Astrocyte (in vitro differentiated cells and primary cell): ENCODE measurements around the gene C1orf105. TPM values are rescaled to one million over a fixed set of nuclear protein-coding genes. Genes with fewer than 3 reads are reported as not detected.

Experiments used
- DNase-seq: peaks from one replicate; pipeline ENCODE4 v3.0.0-alpha.2; 2010; ENCODE audit warnings: low read depth
- FAIRE-seq: peaks from 2 replicates; lab custom pipeline; 2011; peaks lifted over from hg19 to GRCh38; lab: Jason Lieb, UNC
- H2AFZ ChIP-seq: 2 replicates; pipeline ENCODE4 v1.6.0; 2012; ENCODE audit warnings: low read depth, low read length, inconsistent platforms
- H3K27ac ChIP-seq: 2 replicates; pipeline ENCODE4 v1.5.1; 2011; ENCODE audit warnings: low read depth, low read length, inconsistent platforms
- H3K27me3 ChIP-seq: 2 replicates; pipeline ENCODE4 v1.6.0; 2011; ENCODE audit warnings: low read length, inconsistent platforms; ENCODE audit not compliant: insufficient read depth
- H3K36me3 ChIP-seq: 2 replicates; pipeline ENCODE4 v1.5.1; 2011; ENCODE audit warnings: low read length, inconsistent platforms; ENCODE audit not compliant: insufficient read depth
- H3K4me1 ChIP-seq: 2 replicates; pipeline ENCODE4 v1.5.1; 2011; ENCODE audit warnings: low read length, inconsistent platforms; ENCODE audit not compliant: insufficient read depth
- H3K4me2 ChIP-seq: 2 replicates; pipeline ENCODE4 v1.6.0; 2012; ENCODE audit warnings: low read length, inconsistent platforms
- H3K4me3 ChIP-seq: 2 replicates; pipeline ENCODE4 v1.5.1; 2011; ENCODE audit warnings: low read depth, mild to moderate bottlenecking, low read length, inconsistent platforms; ENCODE audit not compliant: insufficient read depth
- H3K79me2 ChIP-seq: 2 replicates; pipeline ENCODE4 v1.6.0; 2012; ENCODE audit warnings: mild to moderate bottlenecking, low read length, inconsistent platforms; ENCODE audit not compliant: insufficient read depth
- H3K9ac ChIP-seq: 2 replicates; pipeline ENCODE4 v1.6.0; 2012; ENCODE audit warnings: mild to moderate bottlenecking, low read length, inconsistent platforms
- H3K9me3 ChIP-seq: 2 replicates; pipeline ENCODE4 v1.5.1; 2012; ENCODE audit warnings: low read depth, mild to moderate bottlenecking, low read length, inconsistent platforms; ENCODE audit not compliant: insufficient read depth
- H4K20me1 ChIP-seq: 2 replicates; pipeline ENCODE4 v1.6.0; 2012; ENCODE audit warnings: low read length, inconsistent platforms; ENCODE audit not compliant: insufficient read depth
- H3K27ac Mint-ChIP-seq: one replicate; pipeline ENCODE4 v1.8.0; 2021; ENCODE audit warnings: mild to moderate bottlenecking, mixed read lengths; ENCODE audit not compliant: unreplicated experiment
- H3K27me3 Mint-ChIP-seq: one replicate; pipeline ENCODE4 v1.8.0; 2021; ENCODE audit warnings: low read depth, mixed read lengths; ENCODE audit not compliant: unreplicated experiment
- H3K36me3 Mint-ChIP-seq: one replicate; pipeline ENCODE4 v1.8.0; 2021; ENCODE audit warnings: low read depth, mixed read lengths; ENCODE audit not compliant: unreplicated experiment
- H3K4me1 Mint-ChIP-seq: one replicate; pipeline ENCODE4 v1.8.0; 2021; ENCODE audit warnings: low read depth, mixed read lengths; ENCODE audit not compliant: unreplicated experiment
- H3K4me3 Mint-ChIP-seq: one replicate; pipeline ENCODE4 v1.8.0; 2021; ENCODE audit warnings: mild to moderate bottlenecking, moderate library complexity, mixed read lengths; ENCODE audit not compliant: unreplicated experiment
- H3K9me3 Mint-ChIP-seq: one replicate; pipeline ENCODE4 v1.8.0; 2021; ENCODE audit warnings: mild to moderate bottlenecking, mixed read lengths; ENCODE audit not compliant: unreplicated experiment
- CTCF ChIP-seq: IDR thresholded peaks from 2 replicates; pipeline ENCODE4 v1.5.1; 2011; ENCODE audit warnings: low read depth, mild to moderate bottlenecking, inconsistent platforms, low read length, moderate library complexity; ENCODE audit not compliant: insufficient read depth
- EZH2 ChIP-seq: IDR thresholded peaks from 2 replicates; pipeline ENCODE4 v1.6.1; 2012; ENCODE audit warnings: mild to moderate bottlenecking, low read length, inconsistent platforms; ENCODE audit not compliant: insufficient read depth
- total RNA-seq: library from RNA; stranded (reverse); gene quantifications from 2 replicates; pipeline ENCODE4 v1.2.1, GENCODE V29; 2021

The C1orf105 gene
- total RNA-seq, 1 donor from 2014 or later = not detected

- Histone ChIP-seq H3K9me3 (no peaks in the 10 kb centered on the region), H3K4me2 (no peak overlapping the region), H4K20me1 (no peaks in the 10 kb centered on the region), H3K36me3 (no peaks in the 10 kb centered on the region), H3K4me3 (no peak overlapping the region), H3K27me3 (no peaks in the 10 kb centered on the region), H3K27ac (no peak overlapping the region), H3K9ac (no peak overlapping the region), H3K4me1 (no peaks in the 10 kb centered on the region), H2AFZ (no peak overlapping the region), H3K79me2 (no peaks in the 10 kb centered on the region)
- DNase-seq = no peak
- Mint-ChIP-seq H3K4me1 (peaks cover 1% of the 10 kb centered on the region), H3K36me3 (no peaks in the 10 kb centered on the region), H3K4me3 (no peak overlapping the region), H3K27me3 (peaks cover 2% of the 10 kb centered on the region), H3K9me3 (no peaks in the 10 kb centered on the region), H3K27ac (no peak overlapping the region)
- no peak for FAIRE-seq
- TF ChIP-seq EZH2 (no peak), CTCF (no peak)
Measured at GRCh38 chr1:172510479-172510878, 90.0 kb downstream of the C1orf105 start.

GRCh38 chr1:172512591-172512990 lies 92.1 kb downstream of the C1orf105 start:
- no peaks in the 10 kb centered on the region for H3K27me3 Mint-ChIP-seq
- DNase-seq (no peak), FAIRE-seq (no peak)
- no peaks in the 10 kb centered on the region for H3K36me3 Mint-ChIP-seq
- Histone ChIP-seq H3K4me2 (no peak overlapping the region), H3K79me2 (no peaks in the 10 kb centered on the region), H3K36me3 (no peaks in the 10 kb centered on the region), H2AFZ (no peak overlapping the region), H3K27me3 (no peaks in the 10 kb centered on the region), H3K27ac (no peak overlapping the region), H3K9me3 (no peaks in the 10 kb centered on the region), H3K4me1 (no peaks in the 10 kb centered on the region), H4K20me1 (no peaks in the 10 kb centered on the region), H3K4me3 (no peak overlapping the region), H3K9ac (no peak overlapping the region)
- no peaks in the 10 kb centered on the region for H3K9me3 Mint-ChIP-seq
- H3K4me3 Mint-ChIP-seq = no peak overlapping the region
- H3K4me1 Mint-ChIP-seq = peaks cover 1% of the 10 kb centered on the region
- TF ChIP-seq CTCF (no peak), EZH2 (no peak)
- no peak overlapping the region for H3K27ac Mint-ChIP-seq

GRCh38 chr1:172513479-172513878 lies 93.0 kb downstream of the C1orf105 start:
- Histone ChIP-seq H3K9me3 (no peaks in the 10 kb centered on the region), H3K4me2 (no peak overlapping the region), H3K36me3 (no peaks in the 10 kb centered on the region), H3K79me2 (no peaks in the 10 kb centered on the region), H3K4me1 (no peaks in the 10 kb centered on the region), H4K20me1 (no peaks in the 10 kb centered on the region), H3K27ac (no peak overlapping the region), H3K27me3 (no peaks in the 10 kb centered on the region), H3K9ac (no peak overlapping the region), H3K4me3 (no peak overlapping the region), H2AFZ (no peak overlapping the region)
- H3K4me3 Mint-ChIP-seq = no peak overlapping the region
- peak; percentile 10 for DNase-seq
- no peak for FAIRE-seq
- H3K36me3 Mint-ChIP-seq = no peaks in the 10 kb centered on the region
- H3K9me3 Mint-ChIP-seq = no peaks in the 10 kb centered on the region
- peaks cover 1% of the 10 kb centered on the region for H3K4me1 Mint-ChIP-seq
- no peak overlapping the region for H3K27ac Mint-ChIP-seq
- no peaks in the 10 kb centered on the region for H3K27me3 Mint-ChIP-seq
- TF ChIP-seq CTCF (no peak), EZH2 (no peak)
